Body of pancreas (tissue), 4 donors: ENCODE measurements around the gene KRT78.

Experiments used
- POLR2A ChIP-seq, 3 donors: fragments of 450-650 bp; IDR thresholded peaks; one replicate each; pipeline ENCODE4 v1.6.1; 2016; ENCODE audit warnings: antibody characterized with exemption in 3 of 3, mild to moderate bottlenecking in 2 of 3
- TF ChIP-seq, protein P1 (sequence below), 7 experiments: fragments of 450-650 bp in 4 of 7; fragments of 200-600 bp in 3 of 7; sonication (generic) in 3 of 7; IDR thresholded peaks; one replicate each; pipeline ENCODE4 v1.5.1; 2016 to 2019; ENCODE audit warnings: antibody characterized with exemption in 7 of 7

DNA sequence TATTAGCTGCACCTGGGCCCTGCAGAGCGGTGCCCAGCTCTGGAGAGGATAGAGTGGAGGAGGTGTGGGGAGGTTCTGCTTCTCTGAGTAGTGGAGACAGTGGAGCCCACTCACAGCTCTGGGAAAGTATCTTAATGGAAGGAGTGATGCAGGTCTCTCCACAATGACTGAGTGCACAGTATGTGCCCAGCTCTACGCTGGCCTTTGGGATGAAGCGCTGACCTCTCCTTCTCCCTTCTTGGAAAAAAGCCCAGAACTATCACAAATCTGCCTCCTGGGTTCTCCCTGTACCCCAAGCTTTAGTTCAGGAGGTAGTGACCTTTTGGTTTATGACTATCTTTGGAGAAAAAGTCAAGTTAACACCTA lies 52.4 kb downstream of the KRT78 start:
- TF ChIP-seq, protein P1, sequence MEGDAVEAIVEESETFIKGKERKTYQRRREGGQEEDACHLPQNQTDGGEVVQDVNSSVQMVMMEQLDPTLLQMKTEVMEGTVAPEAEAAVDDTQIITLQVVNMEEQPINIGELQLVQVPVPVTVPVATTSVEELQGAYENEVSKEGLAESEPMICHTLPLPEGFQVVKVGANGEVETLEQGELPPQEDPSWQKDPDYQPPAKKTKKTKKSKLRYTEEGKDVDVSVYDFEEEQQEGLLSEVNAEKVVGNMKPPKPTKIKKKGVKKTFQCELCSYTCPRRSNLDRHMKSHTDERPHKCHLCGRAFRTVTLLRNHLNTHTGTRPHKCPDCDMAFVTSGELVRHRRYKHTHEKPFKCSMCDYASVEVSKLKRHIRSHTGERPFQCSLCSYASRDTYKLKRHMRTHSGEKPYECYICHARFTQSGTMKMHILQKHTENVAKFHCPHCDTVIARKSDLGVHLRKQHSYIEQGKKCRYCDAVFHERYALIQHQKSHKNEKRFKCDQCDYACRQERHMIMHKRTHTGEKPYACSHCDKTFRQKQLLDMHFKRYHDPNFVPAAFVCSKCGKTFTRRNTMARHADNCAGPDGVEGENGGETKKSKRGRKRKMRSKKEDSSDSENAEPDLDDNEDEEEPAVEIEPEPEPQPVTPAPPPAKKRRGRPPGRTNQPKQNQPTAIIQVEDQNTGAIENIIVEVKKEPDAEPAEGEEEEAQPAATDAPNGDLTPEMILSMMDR (IDR thresholded peaks at IDR 0.05): no peak
- no peak for TF ChIP-seq POLR2A (IDR thresholded peaks at IDR 0.05)
